Ammon's horn (tissue), 1 donor: ENCODE measurements around the gene ZC3H8.

ENCODE experiments used
- DNase-seq: peaks from one replicate; pipeline ENCODE4 v3.0.0-alpha.2; 2016; ENCODE audit warnings: low spot score

Gene ZC3H8

DNA sequence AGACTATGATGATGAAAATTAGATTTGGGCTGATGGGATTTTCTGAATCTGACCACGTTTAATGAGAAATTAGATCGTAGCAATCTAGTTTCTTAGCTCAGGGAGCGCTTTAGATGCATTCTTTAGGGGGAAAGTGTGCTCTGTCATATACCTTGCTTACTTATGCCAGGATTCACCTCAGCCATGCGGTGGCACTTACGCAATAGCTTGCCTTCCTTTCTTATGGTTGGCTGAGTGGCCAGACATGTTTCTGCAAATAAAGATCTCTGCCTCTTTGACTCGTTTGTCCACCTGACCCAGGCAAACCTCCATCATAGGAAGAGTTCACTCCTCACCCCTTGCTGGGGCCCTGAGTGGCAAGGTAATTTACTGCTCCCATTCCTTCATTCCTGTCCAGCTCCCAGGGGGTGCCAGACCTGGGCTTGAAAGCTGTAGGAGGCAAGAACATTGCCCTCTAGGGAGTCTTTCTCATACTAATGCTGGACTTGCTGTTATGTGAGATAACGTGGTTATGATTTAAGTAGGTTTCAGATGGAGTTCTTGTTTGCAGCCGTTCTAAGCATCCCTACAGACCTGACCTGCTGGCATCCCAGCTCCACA is 59.6 kb downstream of the ZC3H8 start:
- DNase-seq = no peak

DNA sequence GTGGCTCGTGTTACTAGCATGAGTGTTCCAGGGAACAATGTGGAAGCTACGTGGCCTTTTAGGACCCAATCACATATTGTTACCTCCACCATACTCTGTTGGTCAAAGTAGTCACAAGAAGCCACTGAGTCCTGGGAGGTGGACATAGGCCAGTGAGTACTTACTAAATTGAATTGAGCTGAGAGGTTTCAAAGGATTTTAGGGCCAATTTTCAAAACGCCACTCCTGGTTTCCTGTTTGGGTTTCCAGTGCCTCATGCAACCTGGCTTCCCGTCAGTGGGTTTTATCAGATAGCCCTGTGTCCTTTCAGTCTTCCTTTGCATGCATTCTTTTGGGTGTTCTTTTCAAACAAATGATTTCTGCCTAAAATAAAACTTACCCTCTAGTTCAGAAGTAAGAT is 60.4 kb downstream of the ZC3H8 start:
- DNase-seq = no peak

DNA sequence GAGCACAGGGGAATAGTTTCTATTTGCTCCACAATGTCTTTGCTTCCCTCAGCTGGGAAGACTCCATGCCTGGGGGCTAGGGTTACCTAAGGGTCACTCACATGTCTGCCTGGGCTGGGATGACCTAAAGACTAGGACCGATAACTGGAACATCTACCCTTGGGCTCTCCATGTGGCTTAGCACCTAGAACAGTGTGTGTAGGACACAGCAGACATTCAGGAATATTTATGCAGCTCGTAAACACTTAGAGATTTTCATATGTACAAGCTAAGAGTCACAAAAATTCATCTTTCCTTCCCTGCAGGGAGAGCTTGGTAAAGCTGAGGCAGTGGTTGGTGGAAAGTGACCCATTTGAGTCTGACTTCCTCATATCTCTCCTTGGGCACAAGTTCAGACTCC is 60.8 kb downstream of the ZC3H8 start:
- no peak for DNase-seq

DNA sequence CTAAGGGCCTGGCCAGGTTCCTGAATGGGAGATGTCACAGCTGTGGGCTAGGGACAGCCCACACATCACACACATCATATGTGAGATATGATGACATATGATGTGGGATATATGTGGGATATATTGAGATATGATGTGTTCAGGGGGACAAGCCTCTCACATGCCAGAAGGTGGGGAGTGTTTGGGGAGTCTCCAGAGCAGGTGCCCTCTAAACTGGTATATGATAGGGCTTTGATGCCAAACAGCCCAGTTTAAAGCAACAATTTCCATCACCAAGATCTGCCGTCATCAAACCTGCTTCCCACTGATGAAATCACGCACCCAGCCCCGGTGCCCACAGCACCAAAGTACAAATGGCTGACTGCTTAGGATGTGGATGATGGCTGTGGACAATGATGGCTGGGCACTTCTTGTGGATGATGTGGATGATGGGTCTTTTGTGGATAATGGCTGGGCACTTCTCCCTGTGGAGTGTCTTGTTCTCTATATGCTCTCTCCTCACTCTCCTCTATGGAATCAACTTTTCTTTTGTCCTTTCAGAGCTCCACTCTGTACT is 65.8 kb downstream of the ZC3H8 start:
- DNase-seq = no peak

DNA sequence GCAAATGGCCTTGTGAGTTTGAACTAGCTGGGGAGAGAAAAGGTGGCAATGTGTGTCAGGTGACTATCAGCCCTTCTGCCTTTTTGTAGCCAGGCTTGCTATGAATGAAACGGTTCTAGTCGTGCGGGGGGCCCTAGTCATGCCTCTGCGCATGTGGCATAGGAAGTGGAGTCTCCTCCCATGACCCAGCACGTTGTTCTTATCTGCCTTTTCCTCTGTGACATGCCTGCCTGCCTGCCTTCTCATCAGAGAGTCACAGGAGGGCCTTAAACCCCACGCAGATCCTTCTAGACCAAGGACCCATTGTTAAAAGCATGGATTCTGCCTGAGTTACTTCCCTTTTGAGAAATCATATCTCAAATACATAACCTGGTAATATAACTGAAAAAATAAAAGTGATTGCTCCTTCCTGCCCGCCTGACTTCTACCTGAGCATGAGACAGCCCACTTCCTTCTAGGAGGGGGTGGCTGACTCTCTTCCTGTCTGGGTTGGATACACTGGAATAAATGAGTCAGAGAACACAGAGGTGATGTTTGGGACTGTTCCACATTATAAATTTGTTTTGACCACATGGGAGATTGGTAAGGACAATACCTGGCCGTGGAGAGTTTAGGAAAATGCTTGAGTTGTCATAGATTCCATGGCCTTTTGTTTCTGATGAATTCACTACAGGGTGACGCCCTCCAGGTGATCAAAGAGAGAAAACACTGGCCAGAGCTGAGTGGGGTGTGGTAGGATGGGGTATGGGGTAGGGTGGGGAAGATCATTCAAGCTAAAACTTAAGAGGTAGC is 66.8 kb downstream of the ZC3H8 start:
- no peak for DNase-seq

DNA sequence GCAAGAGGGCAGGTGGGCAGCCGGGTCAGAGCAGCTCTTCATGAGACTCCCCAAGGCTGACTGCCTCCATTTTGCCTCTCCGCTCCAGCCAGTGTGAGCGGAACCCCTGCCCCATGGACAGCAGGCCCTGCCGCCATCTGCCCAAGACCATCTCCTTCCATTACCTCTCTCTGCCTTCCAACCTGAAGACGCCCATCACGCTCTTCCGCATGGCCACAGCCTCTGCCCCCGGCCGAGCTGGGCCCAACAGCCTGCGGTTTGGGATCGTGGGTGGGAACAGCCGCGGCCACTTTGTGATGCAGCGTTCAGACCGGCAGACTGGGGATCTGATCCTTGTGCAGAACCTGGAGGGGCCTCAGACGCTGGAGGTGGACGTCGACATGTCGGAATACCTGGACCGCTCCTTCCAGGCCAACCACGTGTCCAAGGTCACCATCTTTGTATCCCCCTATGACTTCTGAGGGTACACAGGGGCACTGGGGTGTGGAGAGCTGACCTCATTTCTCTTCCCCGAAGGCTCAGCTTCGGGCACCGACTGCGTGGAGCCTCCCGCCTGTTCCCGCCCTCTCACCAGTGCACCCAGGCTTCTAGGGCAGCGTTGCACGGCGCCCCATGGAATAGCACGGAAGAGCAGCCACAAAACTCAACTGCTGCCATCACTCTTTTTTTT is 67.7 kb downstream of the ZC3H8 start:
- DNase-seq = no peak

DNA sequence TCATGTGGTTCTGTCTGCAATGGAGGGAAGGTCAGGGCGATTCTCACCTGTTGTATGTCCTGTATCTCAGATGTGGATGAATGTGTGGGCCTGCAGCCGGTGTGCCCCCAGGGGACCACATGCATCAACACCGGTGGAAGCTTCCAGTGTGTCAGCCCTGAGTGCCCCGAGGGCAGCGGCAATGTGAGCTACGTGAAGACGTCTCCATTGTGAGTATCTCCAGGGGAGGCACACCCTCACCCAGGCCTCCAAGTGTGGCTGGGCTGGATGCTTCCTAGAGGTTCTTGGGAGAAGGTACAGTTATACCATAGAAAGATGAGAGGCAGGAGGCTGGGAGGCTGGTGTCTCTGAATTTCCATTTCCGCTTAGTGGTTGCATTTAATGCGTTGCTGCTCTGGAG is 69.7 kb downstream of the ZC3H8 start:
- no peak for DNase-seq

DNA sequence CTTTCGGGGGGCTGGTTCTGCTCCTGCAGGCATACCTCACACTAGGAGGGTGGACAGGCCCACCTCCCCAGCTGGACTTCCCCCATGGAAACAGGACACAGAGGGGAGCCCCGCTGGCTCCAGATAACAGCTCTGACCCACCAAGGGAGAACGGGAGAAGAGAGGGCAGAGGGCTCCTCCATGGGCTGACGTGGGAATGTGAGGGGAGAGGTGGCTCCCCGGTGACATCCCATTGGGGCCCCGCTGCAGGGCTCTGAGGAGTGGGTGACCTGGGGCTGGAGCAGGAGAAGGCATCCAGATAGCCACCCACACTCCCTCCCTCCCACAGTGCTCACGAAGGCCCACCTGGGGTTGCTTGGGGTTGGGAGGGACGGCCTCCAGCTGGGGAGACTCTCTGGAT is 70.7 kb downstream of the ZC3H8 start:
- DNase-seq = no peak

DNA sequence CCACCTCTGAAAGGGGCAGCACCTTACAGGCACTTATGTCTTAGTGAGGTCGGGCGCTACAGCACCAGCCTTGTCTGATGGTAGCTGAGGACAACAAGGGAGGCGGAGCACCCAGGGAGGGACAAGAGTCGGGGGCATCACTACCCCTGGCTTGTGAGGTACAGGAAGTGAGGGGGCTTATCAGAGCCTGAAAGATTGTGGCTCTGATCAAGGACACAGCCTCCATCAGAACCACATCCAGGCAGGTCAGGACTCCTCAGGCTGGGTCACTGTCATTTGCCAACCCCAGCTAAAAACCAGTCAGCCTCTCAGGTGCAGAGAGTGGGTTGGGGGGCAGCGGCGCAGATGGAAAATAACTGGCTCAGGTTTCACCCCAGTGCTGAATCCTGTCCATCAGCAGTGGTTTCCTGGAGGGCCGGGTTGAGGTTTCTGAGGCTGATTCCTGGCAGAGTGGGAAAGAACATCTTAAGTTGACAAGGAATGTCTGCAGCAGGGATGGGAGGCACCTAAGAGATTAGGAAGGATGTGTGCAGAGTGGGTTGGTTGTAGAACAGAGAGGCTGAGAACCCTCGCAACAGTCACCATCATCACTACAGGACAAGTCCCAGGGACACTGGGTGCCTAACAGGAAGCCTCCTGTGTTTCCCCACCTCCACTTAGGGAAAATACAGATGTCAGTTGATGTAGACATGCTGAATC is 71.4 kb downstream of the ZC3H8 start:
- no peak for DNase-seq

DNA sequence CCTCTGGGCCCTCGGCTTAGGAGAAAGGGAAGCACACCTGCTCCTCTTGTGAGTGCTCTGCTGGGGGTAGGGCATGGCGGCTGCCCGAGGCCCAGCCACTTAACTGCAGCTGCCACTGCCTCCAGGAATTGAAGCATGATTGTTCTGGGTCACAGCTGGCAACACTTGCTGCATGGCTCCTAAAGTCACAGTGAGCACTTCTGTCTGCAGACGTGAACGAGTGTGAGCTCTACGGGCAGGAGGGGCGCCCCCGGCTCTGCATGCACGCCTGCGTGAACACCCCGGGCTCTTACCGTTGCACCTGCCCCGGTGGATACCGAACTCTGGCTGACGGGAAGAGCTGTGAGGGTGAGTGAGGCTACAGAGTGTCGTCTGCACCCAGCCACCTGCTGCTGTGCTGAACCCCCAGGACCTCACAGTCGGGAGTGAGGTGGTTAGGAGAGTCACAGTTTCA is 72.2 kb downstream of the ZC3H8 start:
- DNase-seq = no peak

DNA sequence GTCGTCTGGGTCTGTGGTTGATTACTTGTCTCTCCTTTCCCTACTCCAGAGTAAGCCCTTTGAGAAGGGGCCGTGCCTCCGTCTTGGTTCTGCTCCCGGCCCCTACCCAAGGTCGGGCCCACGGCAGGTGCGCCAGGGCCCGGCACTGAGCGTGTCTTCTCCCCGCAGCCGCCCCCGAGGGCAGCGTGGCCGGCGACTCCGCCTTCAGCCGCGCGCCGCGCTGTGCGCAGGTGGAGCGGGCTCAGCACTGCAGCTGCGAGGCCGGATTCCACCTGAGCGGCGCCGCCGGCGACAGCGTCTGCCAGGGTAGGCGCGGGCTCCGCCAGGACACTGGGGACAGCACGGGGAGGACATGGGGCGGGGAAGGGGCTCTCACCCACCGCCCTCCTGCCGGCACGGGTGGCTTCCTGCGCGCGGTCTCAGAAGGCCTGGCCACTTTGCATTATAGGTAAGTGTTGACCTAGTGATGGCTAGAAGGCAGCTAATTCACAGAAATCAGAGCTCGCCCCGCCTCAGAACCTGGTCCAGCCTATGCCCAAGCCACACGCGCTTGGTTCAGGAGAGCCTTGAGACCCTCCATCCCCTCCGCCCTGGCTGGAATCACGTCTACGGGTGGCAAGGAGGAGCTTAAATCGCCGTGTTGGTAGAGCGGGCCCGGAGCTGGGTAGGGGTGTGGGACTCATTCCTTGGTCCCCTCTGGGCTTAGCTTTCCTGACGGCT is 73.1 kb downstream of the ZC3H8 start:
- no peak for DNase-seq

DNA sequence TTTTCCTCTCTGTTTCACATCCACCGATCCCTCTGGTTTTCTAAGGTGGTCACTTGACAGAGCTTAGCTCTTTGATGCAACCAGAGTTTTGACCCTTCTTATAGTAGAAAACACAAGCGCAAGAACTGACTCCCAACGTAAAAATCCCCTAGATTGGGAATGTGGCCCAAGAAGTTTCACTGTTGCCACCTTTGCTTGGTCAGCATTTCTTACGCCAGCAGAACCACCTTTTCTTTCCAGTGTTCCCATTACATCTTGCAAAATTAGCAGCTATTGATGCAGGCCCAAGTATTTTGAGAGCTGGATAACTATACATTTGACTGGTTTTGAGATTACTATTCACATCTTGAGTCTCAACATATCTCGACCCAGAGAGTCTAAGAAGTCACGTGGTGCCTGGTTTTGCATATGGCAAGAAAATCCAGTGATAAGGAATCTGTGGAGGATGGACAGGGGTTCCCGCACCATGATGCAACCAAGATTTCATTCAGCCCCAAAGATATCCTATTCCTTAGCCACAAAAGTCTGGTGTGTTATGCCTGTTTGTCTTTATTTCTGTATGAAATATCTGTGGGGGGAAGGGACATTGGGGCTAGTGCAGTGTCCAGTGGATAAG is 78.8 kb downstream of the ZC3H8 start:
- DNase-seq = no peak

DNA sequence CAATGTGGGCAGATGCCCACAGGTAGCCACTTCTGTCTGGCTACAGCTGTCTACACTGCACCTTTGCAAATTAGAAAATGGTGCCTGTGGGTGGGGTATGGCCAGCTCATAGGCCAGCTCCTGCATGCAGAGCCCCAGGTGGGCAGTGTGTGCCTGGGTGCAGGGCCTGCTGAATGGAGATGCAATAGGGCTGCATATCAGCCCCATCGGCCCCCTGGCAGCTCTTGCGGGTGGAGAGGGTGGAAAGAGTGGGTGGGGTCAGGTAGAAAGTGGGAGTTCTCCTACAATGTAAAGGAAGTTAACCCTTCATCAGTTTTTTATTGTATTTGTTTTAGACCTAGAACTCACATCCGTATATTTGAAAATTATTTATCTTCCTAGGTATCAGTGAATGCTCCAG is 79.5 kb downstream of the ZC3H8 start:
- DNase-seq = no peak

DNA sequence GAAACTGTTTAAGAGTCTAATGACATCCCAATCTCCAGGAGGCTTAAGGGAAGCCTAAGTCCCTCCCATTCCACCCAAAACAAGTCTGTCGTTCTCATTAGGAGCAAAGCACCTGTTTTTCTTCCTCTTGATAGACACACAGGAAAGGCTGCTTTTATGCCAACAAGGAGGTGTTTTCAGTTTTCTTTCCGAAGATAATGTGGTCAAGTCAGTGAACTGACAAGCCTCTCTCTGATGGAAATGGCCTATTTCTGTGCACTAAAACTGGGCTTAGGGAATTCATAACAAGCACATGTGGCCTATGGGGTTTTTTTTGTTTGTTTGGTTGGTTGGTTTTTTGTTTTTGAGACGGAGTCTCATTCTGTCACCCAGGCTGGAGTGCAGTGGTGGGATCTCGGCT is 80.5 kb downstream of the ZC3H8 start:
- no peak for DNase-seq

DNA sequence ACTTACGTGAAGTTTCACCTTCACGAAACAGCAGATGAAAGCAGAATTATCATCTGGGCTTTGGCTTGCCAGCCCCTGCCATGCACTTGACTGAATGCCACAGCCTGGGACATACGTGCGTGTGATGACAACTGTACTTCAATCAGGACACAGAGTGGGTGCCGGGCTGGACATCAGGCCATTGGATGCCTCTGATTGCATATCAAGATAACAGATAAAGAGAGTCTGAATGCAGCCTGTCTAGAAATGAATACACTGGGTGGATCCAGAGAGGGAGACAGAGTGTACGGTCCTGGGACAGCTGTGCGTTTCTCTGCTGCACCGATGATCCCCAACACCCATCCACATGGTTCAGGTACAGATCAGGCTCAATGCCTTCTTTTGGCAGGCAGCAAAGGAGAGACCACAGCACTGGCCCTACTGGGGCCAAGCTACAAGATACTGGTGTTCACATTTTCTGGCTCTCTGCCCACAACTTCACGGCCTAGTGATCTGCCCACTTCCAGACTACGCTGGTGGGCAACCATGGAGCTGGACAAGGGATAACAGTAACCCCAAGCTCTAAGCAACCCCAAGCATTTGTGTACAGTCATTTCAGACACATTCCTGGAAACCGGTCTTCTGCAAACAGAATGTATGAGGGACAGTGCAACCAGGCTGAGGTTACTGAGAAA is 81.1 kb downstream of the ZC3H8 start:
- DNase-seq = no peak

DNA sequence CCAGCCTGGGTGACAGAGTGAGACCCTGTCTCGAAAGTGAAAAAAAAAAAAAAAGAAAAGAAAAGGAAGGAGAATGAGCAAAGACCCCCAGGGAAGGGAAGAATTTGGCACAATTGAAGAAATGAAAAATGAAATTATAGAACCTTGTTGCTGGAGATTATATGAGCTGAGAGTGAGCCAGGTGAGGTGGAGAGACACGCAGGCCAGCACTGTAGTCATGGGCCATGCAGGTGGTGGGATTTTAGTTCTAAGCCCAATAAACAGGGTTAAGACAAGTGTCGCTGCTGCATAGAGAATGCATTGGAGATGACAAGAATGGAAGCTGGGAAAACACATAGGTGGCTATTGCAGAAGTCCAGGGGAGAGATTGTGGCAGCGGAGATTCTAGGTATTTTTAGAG is 84.3 kb downstream of the ZC3H8 start:
- DNase-seq = no peak

DNA sequence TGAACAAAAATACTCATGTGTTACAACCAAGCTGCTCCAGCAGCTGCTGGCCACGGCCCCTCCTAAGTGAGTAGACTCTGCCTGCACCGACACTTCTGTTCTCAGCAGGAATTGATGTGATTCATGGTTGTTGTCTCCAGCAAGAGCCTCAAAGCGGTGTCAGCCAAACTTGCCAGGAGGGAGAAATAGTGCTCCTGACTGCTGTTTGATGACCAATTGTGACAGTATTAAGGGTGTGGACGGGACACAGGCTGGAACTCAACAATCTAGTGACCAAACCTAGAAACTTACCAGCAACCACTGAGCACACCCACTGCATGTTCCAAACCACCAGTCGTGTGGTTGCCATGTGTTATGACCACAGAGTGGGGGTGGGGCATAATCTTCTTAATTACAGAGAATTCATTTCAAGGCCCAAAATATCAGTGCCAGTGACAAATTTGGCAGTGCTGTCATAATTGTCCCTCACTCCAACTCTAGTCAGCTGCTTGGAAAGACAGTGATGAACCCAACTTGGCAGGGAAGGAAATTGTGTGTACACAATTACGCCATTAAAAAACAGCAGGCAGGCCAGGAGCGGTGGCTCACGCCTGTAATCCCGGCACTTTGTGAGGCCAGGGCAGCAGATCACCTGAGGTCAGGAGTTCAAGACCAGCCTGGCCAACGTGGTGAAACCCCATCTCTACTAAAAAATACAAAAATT is 86.3 kb downstream of the ZC3H8 start:
- no peak for DNase-seq

DNA sequence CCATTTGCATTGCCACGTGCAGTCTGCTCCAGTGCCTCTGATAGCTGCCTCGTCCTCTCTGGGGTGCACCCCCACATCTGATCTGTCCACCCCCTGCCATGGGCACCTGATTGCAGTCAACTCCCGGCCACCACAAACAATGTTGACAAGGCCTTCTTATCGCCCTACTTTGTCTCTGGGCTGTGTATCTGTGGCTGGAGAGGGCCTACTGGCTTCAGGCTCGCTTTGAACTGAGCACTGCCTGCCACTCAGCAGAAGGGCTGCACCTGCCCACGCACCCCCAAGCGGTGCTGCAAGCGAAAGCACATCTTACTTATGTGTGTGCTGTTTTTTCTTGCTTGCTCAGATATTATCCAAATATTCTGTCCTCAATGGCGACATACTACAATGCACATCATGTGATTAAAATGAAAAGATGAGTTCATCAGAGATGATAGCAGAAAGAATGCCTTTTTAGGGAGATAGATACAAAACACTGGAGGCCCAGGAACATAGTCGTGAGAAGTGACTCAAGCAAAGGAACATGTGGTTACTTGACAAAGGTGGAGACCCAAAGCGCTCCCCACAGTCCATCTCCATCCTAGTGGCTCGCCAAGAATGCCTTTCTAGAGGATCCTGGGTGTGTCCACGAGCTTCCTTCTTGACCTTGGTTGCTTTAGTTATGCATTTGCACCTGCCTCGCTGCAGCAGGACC is 87.9 kb downstream of the ZC3H8 start:
- peak; percentile 39 for DNase-seq

DNA sequence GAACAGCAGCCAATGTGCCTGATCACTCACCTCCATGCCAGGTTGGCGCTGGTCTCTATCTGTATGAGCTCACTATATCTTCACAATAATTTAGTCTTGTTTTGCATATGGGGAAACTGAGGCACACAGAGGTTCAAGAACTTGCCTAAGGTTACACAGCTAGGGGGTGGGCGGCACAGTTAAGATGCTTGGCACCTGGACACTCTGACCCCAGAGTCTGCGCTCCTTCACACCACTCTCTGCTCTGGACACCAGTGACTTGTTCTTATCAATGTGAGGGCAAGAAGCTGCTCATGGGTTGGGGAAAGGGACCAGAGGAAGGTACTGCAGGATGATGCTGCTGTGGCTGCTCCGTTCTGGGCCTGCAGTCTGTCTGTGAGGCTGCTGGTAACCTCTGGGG is 89.5 kb downstream of the ZC3H8 start:
- DNase-seq = no peak
